GM10847 (cell line): ENCODE results near the gene EOMES.

Source experiments
- POLR2A ChIP-seq: IDR thresholded peaks from 2 replicates; pipeline ENCODE4 v1.6.1; 2011; ENCODE audit not compliant: insufficient read length; ENCODE audit errors: extremely low read depth

Gene EOMES

DNA sequence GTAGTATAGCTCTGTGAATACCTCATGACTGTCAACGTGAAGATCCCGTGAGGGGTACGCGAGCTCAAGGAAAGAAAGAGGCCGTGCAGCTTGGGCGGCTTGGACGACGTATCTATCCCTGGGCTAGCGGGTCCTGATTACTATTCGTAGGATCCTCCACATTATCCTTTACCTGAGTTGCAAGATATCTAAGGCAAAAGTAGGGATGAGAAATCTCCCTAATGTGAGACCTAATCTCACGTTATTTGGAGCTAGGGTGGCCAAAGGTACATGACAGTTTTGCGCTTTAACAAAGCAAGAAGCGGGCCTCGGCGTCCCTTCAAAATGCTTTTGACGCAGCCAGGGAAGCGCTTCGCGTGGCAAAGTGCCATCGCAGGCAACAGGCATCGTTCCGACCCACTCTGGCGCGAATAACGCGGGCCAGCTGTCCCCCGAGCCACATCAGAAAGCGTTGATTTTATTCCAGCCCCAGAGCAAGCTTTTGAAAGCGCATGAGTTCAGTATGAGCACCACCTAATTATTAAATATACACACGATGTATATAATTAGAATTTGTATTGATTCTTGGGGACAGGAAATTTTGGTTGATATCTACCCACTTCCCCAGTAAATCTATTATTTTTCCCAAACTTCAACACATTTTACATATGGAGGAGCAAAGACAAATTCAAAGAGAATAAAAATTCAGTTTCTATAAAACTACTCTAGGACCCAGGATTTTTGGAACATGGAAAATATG, 2.5 kb upstream of the EOMES start:
- TF ChIP-seq POLR2A: no peak

DNA sequence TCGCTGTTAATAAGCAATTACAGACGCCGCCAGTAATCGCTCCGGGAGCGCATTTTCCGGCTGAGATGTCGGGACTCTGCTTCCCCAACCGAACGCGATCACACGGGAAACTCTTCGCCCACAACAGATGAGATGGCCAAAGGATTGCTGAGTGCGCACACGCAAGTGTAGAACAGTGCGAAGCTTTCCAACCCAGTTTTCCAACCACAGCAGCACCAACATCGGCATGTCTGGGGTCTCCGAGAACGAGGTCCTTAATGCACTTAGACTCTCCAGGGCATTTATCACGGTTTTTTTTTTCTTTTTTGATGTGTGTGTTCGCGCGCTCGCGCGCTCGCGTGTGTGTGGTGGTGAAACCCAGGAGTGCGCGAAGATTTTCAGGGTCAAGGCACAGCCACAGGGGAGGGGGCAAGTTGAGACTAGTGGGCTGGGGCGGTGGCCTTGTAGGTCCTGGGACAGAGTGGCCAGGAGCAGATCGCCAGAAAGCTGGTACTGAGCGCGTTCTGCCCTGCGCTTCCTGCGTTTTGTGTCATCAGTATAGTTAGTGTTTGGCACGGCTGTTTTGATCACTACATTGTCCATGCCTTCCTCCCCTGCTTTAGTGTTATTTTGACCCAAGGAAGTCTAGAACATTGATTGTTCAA, 1.8 kb upstream of the EOMES start:
- no peak for TF ChIP-seq POLR2A

GRCh38 chr3:27723456-27723814, 1.3 kb upstream of the EOMES start:
- TF ChIP-seq POLR2A: no peak

GRCh38 chr3:27723001-27723445, 900 bp upstream of the EOMES start:
- no peak for TF ChIP-seq POLR2A

DNA sequence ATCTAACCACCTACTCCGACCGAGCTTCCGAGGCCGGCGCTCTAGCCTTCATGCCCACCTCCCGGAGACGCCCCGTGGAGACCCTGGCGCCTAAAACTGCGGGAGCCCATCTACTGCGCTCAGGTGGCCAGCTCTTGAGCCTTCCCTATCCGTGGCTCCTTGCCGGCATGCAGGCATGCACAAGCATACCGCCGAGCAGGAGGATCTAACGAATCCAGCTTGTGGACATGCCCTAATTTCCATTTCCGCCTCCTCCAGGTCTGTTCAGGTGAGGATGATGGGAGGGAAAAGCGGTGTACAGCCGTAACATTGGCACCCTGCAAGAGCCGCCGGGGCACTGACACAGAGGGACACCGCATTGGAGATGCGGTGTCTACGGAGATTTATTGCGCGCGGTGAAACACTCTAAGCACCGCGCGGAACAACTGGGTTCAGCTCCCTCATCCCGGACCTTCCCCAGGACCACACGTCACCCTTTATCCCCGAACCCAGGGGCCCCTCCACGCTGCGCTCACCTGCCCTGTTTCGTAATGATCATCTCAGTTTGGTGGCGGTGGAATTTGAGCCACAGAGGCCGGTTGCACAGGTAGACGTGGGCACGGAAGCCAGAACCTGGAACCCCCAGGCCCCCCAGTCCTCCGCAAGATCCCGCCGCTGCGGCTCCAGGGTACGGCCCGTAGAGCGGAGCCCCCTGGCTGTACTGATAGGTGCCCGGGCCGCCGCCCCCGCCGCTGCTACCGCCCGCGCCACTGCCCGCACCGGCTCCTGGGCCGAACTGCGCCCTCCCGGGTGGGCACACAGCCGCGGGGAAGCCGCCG, 1.0 kb downstream of the EOMES start:
- no peak for TF ChIP-seq POLR2A

GRCh38 chr3:27719314-27720003, 2.7 kb downstream of the EOMES start:
- TF ChIP-seq POLR2A: no peak

DNA sequence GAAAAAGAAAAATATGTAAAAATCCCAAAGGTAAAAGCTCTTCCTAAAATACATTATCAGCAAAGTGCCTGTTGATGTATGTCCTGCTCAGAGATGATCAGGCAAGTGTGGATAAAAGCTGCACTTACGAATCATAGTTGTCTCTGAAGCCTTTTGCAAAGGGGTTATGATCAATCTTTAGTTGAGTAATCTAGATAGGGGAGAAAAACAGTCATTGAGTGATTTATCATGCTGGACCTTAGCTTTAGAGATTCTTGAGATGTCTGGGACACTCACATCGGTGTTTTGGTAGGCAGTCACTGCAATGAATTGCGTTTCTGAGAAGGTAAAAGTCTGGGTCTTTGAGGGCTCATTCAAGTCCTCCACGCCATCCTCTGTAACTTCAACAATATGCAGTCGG, 3.7 kb downstream of the EOMES start:
- no peak for TF ChIP-seq POLR2A

- no peak for TF ChIP-seq POLR2A
These were observed 4.8 kb downstream of the EOMES start for GRCh38 chr3:27717200-27717852.

DNA sequence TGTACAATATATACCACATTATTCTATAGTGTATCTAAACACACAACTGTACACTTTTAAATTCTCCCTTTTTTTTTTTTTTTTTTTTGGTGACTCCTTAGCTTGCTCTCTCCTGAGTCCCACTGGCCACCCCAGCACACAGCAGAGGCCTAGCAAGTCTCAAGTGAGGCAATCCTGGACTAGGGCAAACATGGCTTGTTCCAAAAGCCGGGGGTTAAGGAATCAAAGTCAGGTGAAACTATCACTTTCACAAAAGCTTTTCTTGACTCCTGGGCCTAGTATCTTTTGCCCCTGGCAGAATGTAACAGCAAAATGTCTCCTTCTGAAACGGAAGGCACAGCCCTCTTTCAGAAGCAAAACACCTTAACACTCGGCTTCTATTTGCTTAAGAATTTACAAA, 5.8 kb downstream of the EOMES start:
- no peak for TF ChIP-seq POLR2A

DNA sequence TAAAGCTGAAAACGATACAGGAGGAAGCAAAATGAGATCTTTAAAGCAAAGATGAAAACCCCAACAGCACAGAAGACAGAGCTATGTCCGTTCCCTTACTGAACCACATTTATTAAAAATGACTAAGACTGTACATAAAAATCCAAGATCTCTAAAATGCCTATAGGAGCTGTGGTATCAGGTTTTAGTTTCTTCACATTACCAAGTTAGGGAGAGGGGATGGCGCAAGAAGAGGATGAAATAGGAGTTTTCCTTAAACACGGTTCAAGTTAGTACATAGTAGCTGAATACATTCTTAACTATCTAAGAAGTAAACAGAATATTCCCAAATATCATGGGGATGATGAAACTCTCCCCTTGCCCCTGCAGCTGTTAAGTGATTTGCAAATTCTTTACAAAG, 6.3 kb downstream of the EOMES start:
- no peak for TF ChIP-seq POLR2A

DNA sequence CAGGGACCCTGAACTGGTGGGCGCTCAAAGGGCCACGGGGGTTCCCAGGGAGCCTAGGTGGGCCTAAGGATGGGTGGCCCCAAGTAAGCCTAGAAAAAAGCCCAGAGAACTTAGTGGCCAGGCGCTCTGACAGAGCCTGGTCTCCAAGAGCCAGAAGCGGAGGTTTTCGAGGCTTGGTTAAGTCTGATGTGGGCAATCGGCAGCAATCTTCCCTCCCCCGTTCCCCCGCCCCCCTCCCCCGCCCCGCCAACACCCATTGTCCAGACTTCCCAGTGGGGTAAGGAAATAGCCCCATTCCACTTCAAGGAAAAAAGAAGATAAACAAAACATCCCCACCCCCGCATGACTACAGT, 6.7 kb downstream of the EOMES start:
- no peak for TF ChIP-seq POLR2A

DNA sequence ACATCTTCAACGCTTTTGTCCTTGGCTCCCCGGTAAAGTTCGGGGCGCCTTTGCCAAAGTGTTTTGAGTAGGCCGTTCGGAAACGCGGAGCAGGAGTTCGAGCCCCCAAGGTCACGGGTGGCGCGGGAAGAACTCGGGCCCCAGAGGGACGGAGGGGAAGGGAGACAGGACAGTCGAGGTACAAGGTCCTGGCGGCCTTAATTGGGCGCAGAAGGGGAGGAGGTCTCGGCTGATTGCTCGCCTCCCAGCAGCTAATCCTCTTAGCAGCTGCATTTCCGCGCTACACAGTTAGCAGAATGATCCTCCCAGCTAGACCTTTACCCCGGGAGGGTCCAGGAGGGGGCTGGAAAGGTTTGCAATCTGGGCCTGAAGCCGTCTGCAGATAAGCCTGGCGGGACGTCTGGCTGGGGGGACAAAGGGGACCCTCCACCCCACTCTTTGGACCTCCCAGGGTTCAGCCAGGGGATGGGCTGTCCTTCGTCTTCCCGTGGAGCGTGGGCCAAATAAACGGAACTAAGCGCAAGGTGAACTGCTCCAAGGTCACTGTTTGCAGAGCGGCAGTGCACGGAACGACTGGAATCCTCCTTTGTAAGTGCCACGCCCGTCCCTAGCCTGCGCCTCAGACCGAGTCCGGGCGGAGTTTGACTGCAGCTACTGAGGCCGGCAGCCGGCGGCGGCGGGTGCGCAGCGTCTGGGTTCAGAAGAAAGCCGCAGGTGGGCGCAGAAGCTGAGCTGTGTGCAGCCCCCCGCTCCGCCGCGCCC, 7.2 kb downstream of the EOMES start:
- TF ChIP-seq POLR2A: no peak

- no peak for TF ChIP-seq POLR2A
These were observed 8.0 kb downstream of the EOMES start for GRCh38 chr3:27714146-27714526.

DNA sequence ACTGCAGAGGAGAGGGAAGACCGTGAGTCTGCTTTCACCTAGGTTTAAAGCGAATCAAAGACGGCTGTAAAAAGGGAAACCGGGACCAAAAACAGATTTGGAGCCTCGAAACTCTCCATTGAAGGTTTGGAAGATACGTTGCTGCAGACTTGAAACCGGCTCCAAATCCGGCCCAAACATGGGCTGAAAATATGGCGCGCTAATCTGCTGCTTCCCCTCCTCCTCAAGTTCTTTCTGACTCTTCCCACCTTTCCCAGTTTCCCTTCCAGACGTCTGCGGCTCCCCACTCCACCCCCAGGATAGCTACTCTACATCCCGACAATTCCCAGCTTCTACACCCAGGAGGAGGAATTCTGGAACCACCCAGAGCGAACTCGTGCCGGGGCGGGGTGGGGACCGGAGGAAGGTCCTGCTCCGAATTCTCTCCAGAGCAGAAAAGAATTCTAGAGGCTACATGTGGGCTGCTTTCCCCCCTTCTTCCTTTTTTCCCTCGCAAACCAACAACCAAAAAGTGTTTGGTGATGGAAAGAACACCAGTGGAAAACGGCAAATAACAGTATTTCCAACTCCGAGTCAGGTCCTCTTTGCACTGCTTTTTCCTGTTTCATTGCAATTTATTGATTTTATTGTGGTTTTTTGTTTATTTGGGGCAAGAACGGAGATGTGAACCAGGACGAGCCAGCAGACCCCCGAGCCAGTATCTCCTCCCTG, 8.5 kb downstream of the EOMES start:
- no peak for TF ChIP-seq POLR2A
